Keratinocyte (primary cell): ENCODE results near the gene KRTAP9-4.

ENCODE experiments used
- CTCF ChIP-seq, 3 experiments: IDR thresholded peaks in 1 of 3; conservative IDR thresholded peaks in 1 of 3; optimal IDR thresholded peaks in 1 of 3; 2 replicates in 2 of 3; 3 replicates in 1 of 3; pipeline versions ENCODE3 to v1.5.1; 2011; ENCODE audit warnings: low read length in 3 of 3, mild to moderate bottlenecking in 3 of 3, moderate library complexity in 2 of 3, control low read depth in 1 of 3, inconsistent platforms in 1 of 3; ENCODE audit not compliant: insufficient read depth in 2 of 3; ENCODE audit errors: extremely low read depth in 1 of 3
- EZH2 ChIP-seq: IDR thresholded peaks from one replicate; pipeline ENCODE4 v1.6.1; 2012; ENCODE audit warnings: inconsistent platforms, mild to moderate bottlenecking, low read length, moderate library complexity

- no peak for TF ChIP-seq EZH2
- no peak for TF ChIP-seq CTCF (optimal IDR thresholded peaks at IDR 0.05 in 1 of 3, IDR thresholded peaks at IDR 0.05 in 1 of 3, conservative IDR thresholded peaks at IDR 0.05 in 1 of 3; ENCODE audit: extremely low read depth in 1 of 3, insufficient read depth in 2 of 3, low read length in 3 of 3)
Observed at GRCh38 chr17:41212524-41213169, 36.8 kb upstream of the KRTAP9-4 start.
